Mononuclear cell (primary cell): ENCODE data around the gene DNAJC19. TPM values are rescaled to one million over a fixed set of nuclear protein-coding genes. Genes with fewer than 3 reads are reported as not detected.

Source experiments
- H3K27me3 ChIP-seq: 2 replicates; pipeline ENCODE4 v1.6.0; 2011; ENCODE audit warnings: low read length, control low read depth; ENCODE audit not compliant: insufficient read depth
- H3K4me1 ChIP-seq: 2 replicates; pipeline ENCODE4 v1.5.1; 2011; ENCODE audit warnings: mild to moderate bottlenecking, low read length, control low read depth; ENCODE audit not compliant: insufficient read depth
- H3K4me3 ChIP-seq: 2 replicates; pipeline ENCODE4 v1.5.1; 2011; ENCODE audit warnings: mild to moderate bottlenecking, low read length, moderate library complexity
- H3K9me3 ChIP-seq: 2 replicates; pipeline ENCODE4 v1.5.1; 2011; ENCODE audit warnings: low read depth, mild to moderate bottlenecking, control low read depth, low read length
- total RNA-seq: library from RNA; depleted of rRNA; stranded (reverse); fragments of >200 nt; gene quantifications from one replicate; pipeline ENCODE4 v1.2.3, GENCODE V29; 2012

Gene DNAJC19
- total RNA-seq, 1 donor = 17.9 TPM

DNA sequence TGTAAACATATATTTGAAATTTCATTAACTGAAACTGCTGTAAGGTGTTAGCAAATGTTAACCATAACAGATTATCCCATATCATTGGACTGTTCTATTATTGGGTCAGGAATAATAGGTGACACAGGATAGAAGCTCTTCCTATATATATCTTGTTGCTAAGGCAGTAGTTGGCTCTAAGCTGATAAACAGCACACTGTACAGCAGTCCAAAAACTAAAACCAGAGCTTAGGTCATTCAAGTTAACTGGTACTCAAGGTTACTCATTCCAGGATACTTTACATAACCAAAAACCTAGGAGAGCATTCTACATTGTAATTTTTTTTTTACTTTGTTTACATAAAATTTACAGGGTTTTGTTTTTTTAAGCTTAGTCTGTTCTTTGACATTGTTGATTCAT lies 8.9 kb downstream of the DNAJC19 start:
- Histone ChIP-seq H3K4me1 (no peaks in the 10 kb centered on the region), H3K27me3 (no peaks in the 10 kb centered on the region), H3K9me3 (no peaks in the 10 kb centered on the region), H3K4me3 (no peak overlapping the region)

DNA sequence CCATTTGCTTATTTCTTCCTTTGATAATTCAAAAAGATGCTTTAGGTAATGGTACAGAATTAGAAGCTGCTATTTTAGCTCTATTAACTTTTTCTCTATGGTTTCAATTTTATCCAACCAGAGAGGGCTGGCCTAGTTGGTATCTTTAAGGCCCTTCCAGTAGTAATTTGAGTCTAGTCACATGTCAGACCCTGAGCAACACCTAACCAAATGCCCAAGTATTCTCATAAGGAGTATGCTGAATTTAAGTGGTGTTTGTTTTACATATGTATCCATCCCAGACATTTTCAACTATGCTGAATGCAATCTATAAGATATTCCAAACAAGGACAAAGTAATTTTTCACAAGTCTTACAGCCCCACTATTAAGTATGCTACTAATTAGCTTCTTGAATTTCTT lies 9.6 kb downstream of the DNAJC19 start:
- no peaks in the 10 kb centered on the region for H3K4me1 ChIP-seq
- no peak overlapping the region for H3K4me3 ChIP-seq
- no peaks in the 10 kb centered on the region for H3K9me3 ChIP-seq
- no peaks in the 10 kb centered on the region for H3K27me3 ChIP-seq

DNA sequence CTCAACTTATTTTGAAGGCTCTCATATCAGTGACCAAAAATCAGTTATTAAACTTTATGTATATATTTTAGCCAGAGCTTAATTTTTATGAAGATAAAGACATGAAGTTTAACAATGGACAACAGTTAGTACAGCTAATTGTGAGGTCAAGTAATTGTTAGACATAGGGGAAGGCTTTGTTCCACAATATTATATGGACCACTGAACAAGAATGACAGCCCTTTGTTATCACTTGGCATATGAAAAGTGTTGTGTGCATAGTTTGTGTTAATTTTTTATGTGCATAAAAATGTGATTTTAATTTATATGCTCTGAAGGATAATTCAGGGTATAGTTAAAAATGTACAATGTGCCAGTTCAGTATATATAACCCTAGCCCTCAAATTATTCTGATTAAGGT lies 12.0 kb downstream of the DNAJC19 start:
- Histone ChIP-seq H3K4me1 (no peaks in the 10 kb centered on the region), H3K4me3 (no peak overlapping the region), H3K9me3 (no peaks in the 10 kb centered on the region), H3K27me3 (no peaks in the 10 kb centered on the region)

DNA sequence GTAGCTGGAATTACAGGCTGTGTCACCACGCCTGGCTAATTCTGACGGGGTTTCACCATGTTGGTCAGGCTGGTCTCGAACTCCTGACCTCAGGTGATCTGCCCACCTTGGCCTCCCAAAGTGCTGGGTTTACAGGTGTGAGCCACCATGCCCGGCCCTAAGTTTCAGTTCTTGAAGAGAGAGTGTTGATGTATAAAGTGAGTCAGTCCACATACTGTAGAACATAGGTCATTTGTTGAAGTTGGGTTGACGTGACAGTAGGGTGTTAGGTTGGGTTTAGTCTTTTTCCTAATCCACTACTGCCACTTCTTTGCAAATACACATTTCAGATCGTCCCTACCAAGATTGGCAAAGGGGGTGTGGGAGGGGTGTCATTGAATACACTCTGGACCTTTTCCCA lies 15.2 kb downstream of the DNAJC19 start:
- no peak overlapping the region for H3K4me3 ChIP-seq
- H3K4me1 ChIP-seq = no peaks in the 10 kb centered on the region
- no peaks in the 10 kb centered on the region for H3K27me3 ChIP-seq
- H3K9me3 ChIP-seq = no peaks in the 10 kb centered on the region

DNA sequence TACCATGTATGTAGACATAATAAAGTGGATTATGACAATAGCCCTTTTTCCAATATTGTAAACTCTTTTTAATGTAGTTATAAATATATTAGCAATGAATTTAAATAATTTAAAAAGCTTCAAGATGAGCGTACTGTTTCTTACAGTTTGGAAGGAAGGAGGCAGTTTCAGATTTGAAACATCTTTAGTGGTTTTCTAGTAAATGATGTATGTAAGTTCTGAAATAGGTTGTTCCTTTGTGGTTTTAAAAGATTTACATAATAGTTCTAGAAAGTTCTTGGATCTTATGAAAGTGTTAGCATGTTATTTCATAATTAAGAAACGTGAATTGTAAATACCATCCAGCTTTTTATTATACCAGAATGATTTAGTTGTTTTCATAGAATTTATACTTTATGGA lies 16.0 kb downstream of the DNAJC19 start:
- no peaks in the 10 kb centered on the region for H3K4me1 ChIP-seq
- no peak overlapping the region for H3K4me3 ChIP-seq
- no peaks in the 10 kb centered on the region for H3K27me3 ChIP-seq
- no peaks in the 10 kb centered on the region for H3K9me3 ChIP-seq

DNA sequence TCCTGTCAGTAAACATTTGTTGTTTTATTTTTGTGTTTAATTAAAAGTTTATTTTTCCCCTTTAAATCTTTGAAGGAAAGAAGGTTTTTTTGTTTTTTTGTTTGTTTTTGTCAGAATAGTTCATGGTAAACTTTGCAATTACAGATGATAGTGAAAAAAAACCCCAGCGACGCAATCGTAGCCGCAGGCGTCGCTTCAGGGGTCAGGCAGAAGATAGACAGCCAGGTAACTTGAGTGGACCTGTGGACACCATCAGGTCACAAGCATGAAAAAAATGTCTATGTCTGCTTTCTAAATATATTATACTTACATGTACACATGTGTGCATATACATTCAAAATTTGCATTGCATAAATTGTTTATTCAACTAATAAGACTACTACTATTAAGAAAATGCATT lies 18.6 kb downstream of the DNAJC19 start:
- Histone ChIP-seq H3K27me3 (no peaks in the 10 kb centered on the region), H3K9me3 (no peaks in the 10 kb centered on the region), H3K4me1 (no peaks in the 10 kb centered on the region), H3K4me3 (no peak overlapping the region)

DNA sequence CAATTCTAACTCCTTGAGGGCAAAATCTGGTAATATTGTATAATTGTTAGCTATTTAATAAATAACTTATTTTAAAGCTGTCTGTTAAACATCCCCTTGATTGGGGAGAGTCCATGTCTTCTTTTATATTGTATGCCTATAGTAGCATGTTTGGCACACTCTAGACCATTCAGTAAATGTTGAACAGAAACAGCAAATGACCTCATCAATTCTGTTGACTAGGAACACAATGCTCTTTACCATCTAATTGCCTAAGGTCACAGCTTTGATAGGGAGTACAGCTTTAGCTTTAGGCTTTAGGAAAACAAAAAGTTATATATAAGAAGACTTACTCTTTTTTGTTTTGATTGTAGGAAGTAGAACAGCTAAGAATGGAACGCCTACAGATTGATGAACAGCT lies 27.0 kb downstream of the DNAJC19 start:
- Histone ChIP-seq H3K4me3 (no peak overlapping the region), H3K4me1 (no peaks in the 10 kb centered on the region), H3K9me3 (no peaks in the 10 kb centered on the region), H3K27me3 (no peaks in the 10 kb centered on the region)

DNA sequence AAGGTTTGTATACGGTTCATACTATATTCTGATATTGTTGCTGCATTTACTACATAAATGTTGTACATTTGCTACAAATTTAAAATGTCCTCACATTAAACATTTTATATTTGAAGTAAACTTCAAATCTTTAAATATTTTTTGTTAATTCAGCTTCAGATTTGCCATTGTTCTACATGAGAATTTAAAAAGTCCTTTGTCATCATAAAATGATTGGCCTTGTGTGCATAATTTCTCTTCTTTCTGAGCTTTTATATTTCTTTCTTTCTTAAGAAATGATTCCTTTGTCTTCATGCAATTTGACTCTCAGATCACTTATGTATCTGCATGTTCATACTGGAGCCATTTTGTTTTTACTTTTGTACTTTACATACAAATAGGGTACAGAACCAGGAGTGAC lies 28.0 kb downstream of the DNAJC19 start:
- no peaks in the 10 kb centered on the region for H3K4me1 ChIP-seq
- H3K9me3 ChIP-seq = no peaks in the 10 kb centered on the region
- no peaks in the 10 kb centered on the region for H3K27me3 ChIP-seq
- no peak overlapping the region for H3K4me3 ChIP-seq

DNA sequence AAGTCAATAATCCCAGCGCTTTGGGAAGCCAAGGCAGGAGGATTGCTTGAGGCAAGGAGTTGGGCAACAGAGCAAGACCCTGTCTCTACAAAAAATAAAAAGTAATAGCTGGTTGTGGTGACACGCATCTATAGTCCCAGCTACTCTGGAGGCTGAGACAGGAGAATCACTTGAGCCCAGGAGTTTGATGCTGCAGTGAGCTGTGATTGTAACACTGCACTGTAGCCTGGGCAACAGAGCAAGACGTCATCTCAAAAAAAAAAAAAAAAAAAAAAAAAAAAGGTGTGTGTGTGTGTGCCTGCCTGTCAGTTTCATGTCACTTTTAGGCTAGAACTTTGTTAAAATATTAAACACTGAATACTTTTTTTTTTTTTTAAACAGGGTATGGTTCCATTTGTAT lies 28.4 kb downstream of the DNAJC19 start:
- Histone ChIP-seq H3K4me1 (no peaks in the 10 kb centered on the region), H3K9me3 (no peaks in the 10 kb centered on the region)

DNA sequence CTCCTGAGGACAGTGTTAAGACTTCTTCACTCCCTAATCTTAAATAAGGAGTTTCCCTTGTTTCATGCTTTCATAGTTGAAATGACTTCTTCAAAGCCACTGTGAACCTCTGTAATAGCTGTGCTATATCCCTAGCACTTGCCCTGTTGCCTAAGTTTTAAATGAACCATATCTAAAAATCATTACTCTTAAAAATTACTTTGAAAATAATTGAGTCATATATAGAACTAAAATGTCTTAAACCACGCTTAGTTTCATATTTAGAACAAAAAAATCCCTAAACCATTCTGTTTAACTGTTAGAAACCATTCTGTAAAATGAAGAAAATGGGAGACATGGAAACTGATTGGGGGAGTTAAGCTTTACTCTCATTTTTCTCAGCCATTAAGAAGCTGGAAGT lies 29.8 kb downstream of the DNAJC19 start:
- Histone ChIP-seq H3K4me1 (no peaks in the 10 kb centered on the region), H3K9me3 (no peaks in the 10 kb centered on the region), H3K4me3 (no peak overlapping the region), H3K27me3 (no peaks in the 10 kb centered on the region)

More for the DNA sequence above, 28.4 kb downstream of the DNAJC19 start:
- Histone ChIP-seq H3K27me3 (no peaks in the 10 kb centered on the region), H3K4me3 (no peak overlapping the region)

DNA sequence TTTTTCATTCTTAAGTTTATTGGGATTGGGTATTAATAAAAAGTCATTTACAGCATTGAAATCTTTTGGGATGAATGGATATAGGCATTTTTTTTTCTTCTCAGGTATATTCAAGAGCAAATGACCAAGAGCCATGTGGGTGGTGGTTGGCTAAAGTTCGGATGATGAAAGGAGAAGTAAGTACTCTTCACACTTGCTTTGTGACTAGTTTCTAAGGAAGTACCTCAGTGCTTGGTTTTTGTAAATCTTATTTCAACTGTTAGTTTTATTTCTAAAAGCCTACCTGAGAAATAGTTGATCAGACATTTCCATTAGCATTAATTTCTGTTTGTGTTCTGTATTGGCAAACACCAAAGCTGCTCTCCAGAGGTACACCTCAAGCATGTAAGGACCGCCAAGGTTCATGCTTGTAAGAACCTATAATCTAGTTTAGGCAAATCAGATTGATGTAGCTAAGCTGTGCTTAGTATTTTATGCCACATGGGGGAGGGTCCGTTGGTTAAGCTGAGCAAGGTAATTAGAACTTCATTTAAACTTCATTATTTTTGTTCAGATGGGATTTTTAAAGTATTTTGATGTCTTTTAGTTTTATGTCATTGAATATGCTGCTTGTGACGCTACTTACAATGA lies 41.7 kb downstream of the DNAJC19 start:
- Histone ChIP-seq H3K4me3 (no peak overlapping the region), H3K9me3 (no peaks in the 10 kb centered on the region), H3K4me1 (no peaks in the 10 kb centered on the region), H3K27me3 (no peaks in the 10 kb centered on the region)

DNA sequence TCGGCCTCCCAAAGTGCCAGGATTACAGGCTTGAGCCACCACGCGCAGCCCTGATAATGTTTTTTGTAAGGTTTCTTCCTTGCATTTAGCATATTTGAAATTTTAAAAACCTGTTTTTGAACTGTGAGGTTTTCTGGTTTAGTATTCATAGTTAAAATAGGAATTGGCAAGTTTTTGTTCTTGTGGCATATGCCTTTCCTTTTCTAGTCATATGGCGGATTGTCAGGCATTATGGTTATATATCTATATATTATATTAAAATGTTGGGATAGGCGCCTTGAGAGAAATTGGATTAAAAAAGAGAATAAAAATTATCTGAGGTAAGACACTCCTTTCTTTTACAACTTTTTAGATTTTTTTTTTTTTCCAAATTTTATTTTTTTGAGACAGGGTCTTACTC lies 48.7 kb downstream of the DNAJC19 start:
- H3K27me3 ChIP-seq = no peaks in the 10 kb centered on the region
- no peaks in the 10 kb centered on the region for H3K4me1 ChIP-seq
- no peak overlapping the region for H3K4me3 ChIP-seq
- no peaks in the 10 kb centered on the region for H3K9me3 ChIP-seq

DNA sequence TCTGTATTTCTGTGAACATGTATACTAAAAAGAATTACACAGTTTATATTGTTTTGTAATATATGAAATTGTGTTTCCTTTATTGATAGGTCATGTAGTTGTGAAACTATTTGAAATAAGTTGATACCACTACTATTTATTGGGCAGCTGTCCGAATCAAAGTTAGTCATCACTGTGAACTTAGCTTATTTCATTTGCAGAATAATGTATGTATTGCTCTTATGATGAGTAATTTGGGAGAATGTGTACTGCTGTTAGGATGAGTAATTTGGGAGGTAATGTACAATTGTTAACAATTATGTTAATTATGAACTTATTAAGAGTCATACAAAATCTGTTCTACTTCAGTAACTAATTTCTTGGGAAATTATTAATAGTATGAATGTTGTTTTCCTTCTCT lies 54.9 kb downstream of the DNAJC19 start:
- no peaks in the 10 kb centered on the region for H3K9me3 ChIP-seq
- no peak overlapping the region for H3K4me3 ChIP-seq

More for the DNA sequence above, 54.9 kb downstream of the DNAJC19 start:
- Histone ChIP-seq H3K27me3 (no peaks in the 10 kb centered on the region), H3K4me1 (peaks cover 6% of the 10 kb centered on the region)

Other genes starting within 250 kb of the DNAJC19 start
- gene FXR1, start 77.1 kb downstream of the DNAJC19 start, total RNA-seq = 161 TPM